CD4-positive, alpha-beta T cell (primary cell): ENCODE measurements around the gene APOL2. TPM values are rescaled to one million over a fixed set of nuclear protein-coding genes. Genes with fewer than 3 reads are reported as not detected.

Source experiments
- ATAC-seq: fragments of 200-7000 bp; cut with Tn5 transposase; one replicate; pipeline ENCODE4 v1.10.0; 2022; ENCODE audit warnings: mild to moderate bottlenecking; ENCODE audit not compliant: poor library complexity
- CTCF ChIA-PET: fragments of 350-600 bp; sonication (Branson Sonifier 250); formaldehyde crosslinking; loops from one replicate; lab custom pipeline; 2021; ENCODE audit warnings: antibody characterized with exemption, inconsistent platforms; lab: Charles Lee
- POLR2A ChIA-PET: fragments of 350-600 bp; sonication (Branson Sonifier 250); formaldehyde crosslinking; loops from one replicate; lab custom pipeline; 2021; ENCODE audit warnings: antibody characterized with exemption, inconsistent platforms; lab: Charles Lee
- DNase-seq, 14 experiments: peaks; one replicate each; pipeline ENCODE4 v3.0.0-alpha.2; 2013 to 2020; ENCODE audit warnings: mixed read lengths in 2 of 14
- H3K27ac ChIP-seq, 2 donors: one replicate each; pipeline versions ENCODE4 v1.5.1 to v1.7.0; 2013; ENCODE audit warnings: low read length in 2 of 2, low read depth in 1 of 2, mild to moderate bottlenecking in 1 of 2
- H3K27me3 ChIP-seq, 2 experiments: 1 replicate in 1 of 2; 2 replicates in 1 of 2; pipeline versions ENCODE4 v1.6.1 to v1.7.0; 2013; ENCODE audit warnings: low read length in 2 of 2, control low read depth in 1 of 2, mild to moderate bottlenecking in 1 of 2, moderate library complexity in 1 of 2; ENCODE audit not compliant: insufficient read depth in 2 of 2, control insufficient read depth in 1 of 2
- H3K36me3 ChIP-seq: one replicate; pipeline ENCODE4 v1.6.1; 2013; ENCODE audit warnings: low read length, control low read depth; ENCODE audit not compliant: insufficient read depth
- H3K4me1 ChIP-seq: one replicate; pipeline ENCODE4 v1.6.1; 2013; ENCODE audit warnings: low read length, control low read depth; ENCODE audit not compliant: insufficient read depth
- H3K4me3 ChIP-seq: one replicate; pipeline ENCODE4 v1.5.1; 2013; ENCODE audit warnings: mild to moderate bottlenecking, low read length, moderate library complexity
- H3K9me3 ChIP-seq, 2 experiments: 1 replicate in 1 of 2; 2 replicates in 1 of 2; pipeline versions ENCODE4 v1.6.1 to v1.7.0; 2013; ENCODE audit warnings: low read length in 2 of 2, mild to moderate bottlenecking in 2 of 2, control low read depth in 1 of 2, moderate library complexity in 1 of 2; ENCODE audit not compliant: control insufficient read depth in 1 of 2, insufficient read depth in 1 of 2
- H3K27ac Mint-ChIP-seq: one replicate; pipeline ENCODE4 v1.8.0; 2020; ENCODE audit warnings: mixed read lengths
- H3K27me3 Mint-ChIP-seq: one replicate; pipeline ENCODE4 v1.8.0; 2021; ENCODE audit warnings: mixed read lengths
- H3K36me3 Mint-ChIP-seq: one replicate; pipeline ENCODE4 v1.8.0; 2021; ENCODE audit warnings: low read depth, mixed read lengths
- H3K4me1 Mint-ChIP-seq: one replicate; pipeline ENCODE4 v1.8.0; 2021; ENCODE audit warnings: low read depth, mixed read lengths
- H3K4me3 Mint-ChIP-seq: one replicate; pipeline ENCODE4 v1.8.0; 2020; ENCODE audit warnings: mild to moderate bottlenecking, mixed read lengths
- H3K9me3 Mint-ChIP-seq: one replicate; pipeline ENCODE4 v1.8.0; 2020; ENCODE audit warnings: mixed read lengths
- intact Hi-C, 2 experiments: fragments of 100-400 bp; cut with DNase I in 1 of 2; cut with micrococcal nuclease in 1 of 2; formaldehyde crosslinking; loops; one replicate each; pipeline versions ENCODE4 v1.15.1 to v1.9.0; 2023 to 2025; cut with DNase I, micrococcal nuclease
- total RNA-seq, 174 experiments: library from RNA in 2 of 174; stranded (reverse) in 2 of 174; gene quantifications; one replicate each; pipeline ENCODE4 v1.2.3 and lab custom pipeline; 2021 to 2026
- TF ChIP-seq, protein P1 (sequence below): fragments of 200-600 bp; IDR thresholded peaks from one replicate; pipeline ENCODE4 v1.8.0; 2022; ENCODE audit warnings: antibody characterized with exemption, mild to moderate bottlenecking

Gene APOL2
- total RNA-seq, 2 experiments from 2014 or later: 17.8 to 21.8 TPM

DNA sequence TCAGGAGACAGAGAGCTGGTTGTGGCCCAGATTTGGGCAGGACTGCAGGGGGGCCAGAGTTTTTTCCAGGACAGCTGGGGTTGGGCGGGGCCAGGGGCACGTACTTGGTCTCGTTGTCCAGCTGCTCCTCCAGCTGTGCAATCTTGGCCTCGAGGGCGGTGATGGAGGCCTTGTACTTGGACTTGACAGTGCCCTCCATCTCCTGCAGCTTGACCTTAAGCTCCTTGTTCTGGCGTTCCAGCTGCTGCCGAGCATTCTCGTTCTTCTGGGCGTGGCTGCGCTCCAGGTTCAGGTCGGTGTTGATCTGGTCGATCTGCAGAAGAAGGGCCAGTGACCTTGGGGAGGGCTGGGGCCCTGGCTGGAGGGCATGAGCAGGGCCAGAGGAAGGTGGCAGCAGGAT is 45.7 kb upstream of the APOL2 start:
- Mint-ChIP-seq H3K9me3 (no peaks in the 10 kb centered on the region), H3K4me3 (no peak overlapping the region), H3K27ac (no peak overlapping the region), H3K36me3 (peaks cover 91% of the 10 kb centered on the region), H3K27me3 (no peaks in the 10 kb centered on the region), H3K4me1 (peaks cover 33% of the 10 kb centered on the region)
- no peak for ATAC-seq
- no peak overlapping the region for H3K27ac ChIP-seq
- peaks cover 91% of the 10 kb centered on the region for H3K36me3 ChIP-seq
- no peaks in the 10 kb centered on the region for H3K9me3 ChIP-seq
- TF ChIP-seq, protein P1, sequence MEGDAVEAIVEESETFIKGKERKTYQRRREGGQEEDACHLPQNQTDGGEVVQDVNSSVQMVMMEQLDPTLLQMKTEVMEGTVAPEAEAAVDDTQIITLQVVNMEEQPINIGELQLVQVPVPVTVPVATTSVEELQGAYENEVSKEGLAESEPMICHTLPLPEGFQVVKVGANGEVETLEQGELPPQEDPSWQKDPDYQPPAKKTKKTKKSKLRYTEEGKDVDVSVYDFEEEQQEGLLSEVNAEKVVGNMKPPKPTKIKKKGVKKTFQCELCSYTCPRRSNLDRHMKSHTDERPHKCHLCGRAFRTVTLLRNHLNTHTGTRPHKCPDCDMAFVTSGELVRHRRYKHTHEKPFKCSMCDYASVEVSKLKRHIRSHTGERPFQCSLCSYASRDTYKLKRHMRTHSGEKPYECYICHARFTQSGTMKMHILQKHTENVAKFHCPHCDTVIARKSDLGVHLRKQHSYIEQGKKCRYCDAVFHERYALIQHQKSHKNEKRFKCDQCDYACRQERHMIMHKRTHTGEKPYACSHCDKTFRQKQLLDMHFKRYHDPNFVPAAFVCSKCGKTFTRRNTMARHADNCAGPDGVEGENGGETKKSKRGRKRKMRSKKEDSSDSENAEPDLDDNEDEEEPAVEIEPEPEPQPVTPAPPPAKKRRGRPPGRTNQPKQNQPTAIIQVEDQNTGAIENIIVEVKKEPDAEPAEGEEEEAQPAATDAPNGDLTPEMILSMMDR: no peak
- H3K4me1 ChIP-seq: peaks cover 45% of the 10 kb centered on the region
- POLR2A ChIA-PET: interaction anchor here (1.9 kb wide), 1 partner anchor 13 kb away, joined by 6 read pairs; no protein-coding TSS in a partner anchor
- no peaks in the 10 kb centered on the region for H3K27me3 ChIP-seq
- intact Hi-C loops: no loop called here
- no peak for DNase-seq
- CTCF ChIA-PET: interaction anchor here (0.8 to 2.8 kb wide), 2 partner anchors 16 to 202 kb away, joined by 3 to 13 read pairs; no protein-coding TSS in a partner anchor
- no peak overlapping the region for H3K4me3 ChIP-seq

DNA sequence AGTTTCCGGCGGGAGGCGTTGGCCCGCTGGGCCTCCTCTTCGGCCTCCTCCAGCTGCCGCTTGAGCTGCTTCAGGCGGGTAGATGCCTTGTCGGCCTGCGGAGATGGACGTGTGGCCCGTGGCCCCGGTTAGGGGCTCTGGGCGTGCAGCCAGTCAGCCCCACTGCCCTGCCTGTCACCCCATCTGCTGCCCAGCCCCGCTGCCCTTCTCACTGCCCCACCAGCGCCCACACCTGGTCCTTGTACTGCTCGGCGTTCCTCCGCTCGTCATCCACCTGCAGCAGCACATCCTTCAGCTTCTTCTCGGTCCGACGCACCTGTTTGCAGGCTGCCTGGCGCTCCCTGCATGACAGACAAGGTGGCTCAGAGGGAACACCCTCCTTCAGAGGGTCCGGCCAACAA is 44.8 kb upstream of the APOL2 start:
- H3K27ac ChIP-seq: no peak overlapping the region
- POLR2A ChIA-PET: no interaction called here

DNA sequence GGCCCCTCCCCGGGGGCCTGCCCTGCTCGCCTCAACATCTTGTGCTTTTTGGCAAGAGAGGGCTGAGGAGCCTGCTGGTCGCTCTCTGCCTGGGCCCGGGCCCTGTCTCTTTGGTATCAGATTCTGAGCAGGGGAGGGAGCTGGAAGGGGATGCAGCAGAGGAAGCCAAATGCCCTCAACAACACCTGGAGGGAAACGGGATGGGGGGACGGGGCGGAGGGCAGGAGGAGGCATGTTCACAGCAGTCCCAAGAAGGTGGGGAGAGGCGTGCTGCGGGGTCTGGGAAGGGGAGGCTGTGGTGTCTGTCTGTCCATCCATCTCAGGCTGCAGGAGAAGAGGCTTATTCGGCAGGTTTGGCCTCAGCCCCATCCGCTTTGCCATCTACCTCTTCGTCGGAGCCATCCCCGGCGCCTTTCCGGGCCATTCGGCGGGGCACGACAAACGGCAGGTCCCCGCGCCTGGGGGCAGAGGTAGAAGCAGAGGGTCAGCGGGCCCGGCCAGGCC is 43.1 kb upstream of the APOL2 start:
- no peaks in the 10 kb centered on the region for H3K27me3 ChIP-seq
- H3K27ac Mint-ChIP-seq: no peak overlapping the region
- peaks cover 77% of the 10 kb centered on the region for H3K36me3 Mint-ChIP-seq
- H3K9me3 Mint-ChIP-seq: no peaks in the 10 kb centered on the region
- intact Hi-C loops: no loop called here
- ChIA-PET POLR2A (no interaction called here), CTCF (no interaction called here)
- TF ChIP-seq, protein P1: no peak
- H3K4me3 ChIP-seq: no peak overlapping the region
- H3K36me3 ChIP-seq: peaks cover 70% of the 10 kb centered on the region
- DNase-seq: peak in 1 of 14 experiments; percentile 2
- H3K27ac ChIP-seq: no peak overlapping the region
- H3K27me3 Mint-ChIP-seq: no peaks in the 10 kb centered on the region
- H3K9me3 ChIP-seq: no peaks in the 10 kb centered on the region
- ATAC-seq: no peak
- peaks cover 27% of the 10 kb centered on the region for H3K4me1 ChIP-seq
- H3K4me3 Mint-ChIP-seq: no peak overlapping the region
- H3K4me1 Mint-ChIP-seq: peaks cover 22% of the 10 kb centered on the region

More for the DNA sequence above, 44.8 kb upstream of the APOL2 start:
- Histone ChIP-seq H3K36me3 (peaks cover 86% of the 10 kb centered on the region), H3K9me3 (no peaks in the 10 kb centered on the region), H3K27me3 (no peaks in the 10 kb centered on the region), H3K4me3 (no peak overlapping the region), H3K4me1 (peaks cover 37% of the 10 kb centered on the region)
- H3K9me3 Mint-ChIP-seq: no peaks in the 10 kb centered on the region
- TF ChIP-seq, protein P1: no peak
- no peak for ATAC-seq
- CTCF ChIA-PET: interaction anchor here (1.0 kb wide), 1 partner anchor 17 kb away, joined by 3 read pairs; no protein-coding TSS in a partner anchor
- intact Hi-C loops: no loop called here
- no peak overlapping the region for H3K4me3 Mint-ChIP-seq
- DNase-seq: peak in 1 of 14 experiments; percentile 26
- H3K4me1 Mint-ChIP-seq: peaks cover 24% of the 10 kb centered on the region
- no peaks in the 10 kb centered on the region for H3K27me3 Mint-ChIP-seq
- no peak overlapping the region for H3K27ac Mint-ChIP-seq
- H3K36me3 Mint-ChIP-seq: peaks cover 87% of the 10 kb centered on the region
